WTC11 (cell line): ENCODE data around the gene PRDX1. TPM values are rescaled to one million over a fixed set of nuclear protein-coding genes. Genes with fewer than 3 reads are reported as not detected.
A peak's percentile ranks its signal among the peaks of the same experiment; 100 is the strongest.

ENCODE experiments used
- ATAC-seq: fragments of 200-7000 bp; cut with Tn5 transposase; 2 replicates; pipeline ENCODE4 v1.10.0; 2021; ENCODE audit warnings: mild to moderate bottlenecking, moderate library complexity
- CTCF ChIA-PET: fragments of 300-600 bp; sonication (Branson Sonifier 250); formaldehyde crosslinking; loops from one replicate; lab custom pipeline; 2021; ENCODE audit warnings: antibody characterized with exemption; lab: Charles Lee
- POLR2A ChIA-PET: fragments of 350-600 bp; sonication (Branson Sonifier 250); formaldehyde crosslinking; loops from one replicate; lab custom pipeline; 2021; ENCODE audit warnings: antibody characterized with exemption; lab: Charles Lee
- DNase-seq: peaks from one replicate; pipeline ENCODE4 v3.0.0; 2021; ENCODE audit warnings: low spot score
- H3K27ac Mint-ChIP-seq: 2 replicates; pipeline ENCODE4 v1.8.0; 2021; ENCODE audit warnings: mixed read lengths
- H3K27me3 Mint-ChIP-seq: 2 replicates; pipeline ENCODE4 v1.8.0; 2021; ENCODE audit warnings: low read depth, mild to moderate bottlenecking, moderate library complexity, mixed read lengths
- H3K36me3 Mint-ChIP-seq: 2 replicates; pipeline ENCODE4 v1.8.0; 2021; ENCODE audit warnings: mixed read lengths
- H3K4me1 Mint-ChIP-seq: 2 replicates; pipeline ENCODE4 v1.8.0; 2022; ENCODE audit warnings: mixed read lengths
- H3K4me3 Mint-ChIP-seq: 2 replicates; pipeline ENCODE4 v1.8.0; 2021; ENCODE audit warnings: mild to moderate bottlenecking, moderate library complexity, mixed read lengths
- H3K9me3 Mint-ChIP-seq: 2 replicates; pipeline ENCODE4 v1.8.0; 2021; ENCODE audit warnings: mixed read lengths
- AFF4 ChIP-seq: sonication (generic); formaldehyde crosslinking; IDR thresholded peaks from 2 replicates; pipeline ENCODE4 v1.8.1; 2023; ENCODE audit warnings: mild to moderate bottlenecking, missing genetic modification reagents, borderline replicate concordance
- AR ChIP-seq: fragments of 250-450 bp; sonication (Bioruptor Pico); IDR thresholded peaks from 2 replicates; pipeline ENCODE4 v1.9.0; 2021; ENCODE audit warnings: mild to moderate bottlenecking
- ATF3 ChIP-seq: sonication (generic); formaldehyde crosslinking; conservative IDR thresholded peaks from 2 replicates; pipeline ENCODE4 v1.8.1; 2022; ENCODE audit warnings: mild to moderate bottlenecking, missing genetic modification reagents
- CBFB ChIP-seq: sonication (generic); formaldehyde crosslinking; IDR thresholded peaks from 2 replicates; pipeline ENCODE4 v1.8.1; 2022; ENCODE audit warnings: mild to moderate bottlenecking, low read depth, missing genetic modification reagents
- CREB1 ChIP-seq: sonication (generic); formaldehyde crosslinking; IDR thresholded peaks from 2 replicates; pipeline ENCODE4 v1.8.0; 2023; ENCODE audit warnings: mild to moderate bottlenecking, missing genetic modification reagents
- CREM ChIP-seq: sonication (generic); formaldehyde crosslinking; IDR thresholded peaks from 2 replicates; pipeline ENCODE4 v1.8.1; 2022; ENCODE audit warnings: mild to moderate bottlenecking, missing genetic modification reagents, moderate library complexity
- E2F4 ChIP-seq: sonication (generic); formaldehyde crosslinking; IDR thresholded peaks from 2 replicates; pipeline ENCODE4 v1.8.1; 2022; ENCODE audit warnings: low read depth, mild to moderate bottlenecking, moderate library complexity, missing genetic modification reagents, borderline replicate concordance
- ETV6 ChIP-seq: sonication (generic); formaldehyde crosslinking; IDR thresholded peaks from 2 replicates; pipeline ENCODE4 v1.8.1; 2022; ENCODE audit warnings: mild to moderate bottlenecking, missing genetic modification reagents
- NFATC4 ChIP-seq: fragments of 250-450 bp; sonication (Bioruptor Pico); IDR thresholded peaks from 2 replicates; pipeline ENCODE4 v1.9.0; 2021; ENCODE audit warnings: mild to moderate bottlenecking
- NR1H2 ChIP-seq: sonication (generic); formaldehyde crosslinking; IDR thresholded peaks from 2 replicates; pipeline ENCODE4 v1.9.0; 2021; ENCODE audit warnings: mild to moderate bottlenecking, moderate library complexity, missing genetic modification reagents
- SMAD4 ChIP-seq: sonication (generic); formaldehyde crosslinking; IDR thresholded peaks from 2 replicates; pipeline ENCODE4 v1.8.0; 2022; ENCODE audit warnings: mild to moderate bottlenecking, missing genetic modification reagents
- ZBTB43 ChIP-seq: sonication (generic); formaldehyde crosslinking; IDR thresholded peaks from 2 replicates; pipeline ENCODE4 v1.8.1; 2023; ENCODE audit warnings: mild to moderate bottlenecking, missing genetic modification reagents
- ZNF219 ChIP-seq: sonication (generic); formaldehyde crosslinking; IDR thresholded peaks from 2 replicates; pipeline ENCODE4 v1.8.0; 2023; ENCODE audit warnings: missing genetic modification reagents, mild to moderate bottlenecking, borderline replicate concordance
- ZNF281 ChIP-seq: sonication (generic); formaldehyde crosslinking; IDR thresholded peaks from 2 replicates; pipeline ENCODE4 v1.8.0; 2023; ENCODE audit warnings: mild to moderate bottlenecking, missing genetic modification reagents
- ZNF396 ChIP-seq: fragments of 250-450 bp; sonication (Bioruptor Pico); IDR thresholded peaks from 2 replicates; pipeline ENCODE4 v1.8.0; 2021; ENCODE audit warnings: mild to moderate bottlenecking, moderate library complexity, borderline replicate concordance
- ZNF416 ChIP-seq: fragments of 250-450 bp; sonication (Bioruptor Pico); IDR thresholded peaks from 2 replicates; pipeline ENCODE4 v1.9.0; 2021; ENCODE audit warnings: mild to moderate bottlenecking, inconsistent platforms
- ZNF512 ChIP-seq: sonication (generic); formaldehyde crosslinking; IDR thresholded peaks from 2 replicates; pipeline ENCODE4 v1.8.1; 2022; ENCODE audit warnings: missing genetic modification reagents, borderline replicate concordance
- total RNA-seq: library from RNA; stranded (reverse); gene quantifications from 3 replicates; pipeline ENCODE4 v1.2.3, GENCODE V29; 2021

The PRDX1 gene
- total RNA-seq, 1 experiment from 2014 or later, result 1,197 TPM

- ATAC-seq (no peak), DNase-seq (no peak)
- H3K4me3 Mint-ChIP-seq, result no peak overlapping the region
- peaks cover 18% of the 10 kb centered on the region for H3K4me1 Mint-ChIP-seq
- H3K36me3 Mint-ChIP-seq, result peaks cover 52% of the 10 kb centered on the region
- TF ChIP-seq ZNF512 (no peak), E2F4 (CRISPR knock-in tag) (no peak), ETV6 (CRISPR knock-in tag) (no peak), CREB1 (CRISPR knock-in tag) (no peak), NR1H2 (CRISPR knock-in tag) (no peak), ZNF281 (no peak), CBFB (CRISPR knock-in tag) (no peak), ZBTB43 (CRISPR knock-in tag) (no peak)
- H3K27ac Mint-ChIP-seq, result peak overlapping the region; percentile 22; the same call in 1 of the 2 replicates
- CTCF ChIA-PET, result interaction anchor here (0.8 to 3.3 kb wide), 5 partner anchors 17 to 208 kb away, joined by 3 to 17 read pairs (median 6); partner anchors contain the start of genes AKR1A1 and PRDX1
- H3K27me3 Mint-ChIP-seq, result no peaks in the 10 kb centered on the region
- POLR2A ChIA-PET, result interaction anchor here (1.3 to 1.6 kb wide), 2 partner anchors 47 to 67 kb away, joined by 3 read pairs; partner anchors contain the start of gene PRDX1
- no peaks in the 10 kb centered on the region for H3K9me3 Mint-ChIP-seq
These were observed 46.7 kb upstream of the PRDX1 start for GRCh38 chr1:45568421-45568820.

GRCh38 chr1:45567911-45568310 lies 46.2 kb upstream of the PRDX1 start:
- CTCF ChIA-PET, result interaction anchor here (0.5 to 1.2 kb wide), 3 partner anchors 19 to 208 kb away, joined by 3 to 4 read pairs (median 3); no protein-coding TSS in a partner anchor
- no peak for ATAC-seq
- H3K9me3 Mint-ChIP-seq, result no peaks in the 10 kb centered on the region
- POLR2A ChIA-PET, result interaction anchor here (1.3 kb wide), 1 partner anchor 47 kb away, joined by 3 read pairs; the partner anchor contains the start of gene PRDX1
- H3K4me1 Mint-ChIP-seq, result peaks cover 12% of the 10 kb centered on the region
- no peak overlapping the region for H3K4me3 Mint-ChIP-seq
- no peak for DNase-seq
- peaks cover 57% of the 10 kb centered on the region for H3K36me3 Mint-ChIP-seq
- H3K27me3 Mint-ChIP-seq, result no peaks in the 10 kb centered on the region
- H3K27ac Mint-ChIP-seq, result peak overlapping the region; percentile 22; the same call in 1 of the 2 replicates
- TF ChIP-seq SMAD4 (no peak), ATF3 (CRISPR knock-in tag) (no peak), CREB1 (CRISPR knock-in tag) (no peak), ZNF416 (CRISPR knock-in tag) (no peak), AFF4 (CRISPR knock-in tag) (no peak), ZNF281 (no peak), NFATC4 (CRISPR knock-in tag) (no peak), AR (CRISPR knock-in tag) (no peak), ZNF396 (CRISPR knock-in tag) (no peak), CREM (CRISPR knock-in tag) (no peak), ZNF219 (CRISPR knock-in tag) (no peak)
